Panc1 (cell line): Measurements from ENCODE around the gene MYCN. TPM values are rescaled to one million over a fixed set of nuclear protein-coding genes. Genes with fewer than 3 reads are reported as not detected.

Experiments used
- ATAC-seq: fragments of 200-7000 bp; cut with Tn5 transposase; 2 replicates; pipeline ENCODE4 v1.9.1; 2020; ENCODE audit warnings: mild to moderate bottlenecking, moderate library complexity
- BruUV-seq: library from RNA; stranded (reverse); fragments of 400-500 nt; replicated peaks from 2 replicates; lab custom pipeline; 2021; lab: Mats Ljungman, UMichigan
- CTCF ChIA-PET: fragments of 300-600 bp; sonication (Branson Sonifier 250); formaldehyde crosslinking; loops from one replicate; lab custom pipeline; 2022; ENCODE audit warnings: antibody characterized with exemption; lab: Charles Lee
- POLR2A ChIA-PET: fragments of 300-600 bp; sonication (Branson Sonifier 250); formaldehyde crosslinking; loops from one replicate; lab custom pipeline; 2022; ENCODE audit warnings: antibody characterized with exemption; lab: Charles Lee
- DNase-seq: peaks from one replicate; pipeline ENCODE4 v3.0.0-alpha.2; 2010; ENCODE audit warnings: low read depth, low spot score
- H3K27ac ChIP-seq: 2 replicates; pipeline ENCODE4 v1.5.1; 2011; ENCODE audit warnings: mild to moderate bottlenecking, low read length, inconsistent platforms
- H3K27me3 ChIP-seq: fragments of 200-500 bp; sonication (Bioruptor generic); 2 replicates; pipeline ENCODE4 v1.6.0; 2014; ENCODE audit warnings: low read length, inconsistent platforms; ENCODE audit not compliant: control insufficient read depth, insufficient read depth
- H3K36me3 ChIP-seq: fragments of 200-500 bp; sonication (Bioruptor generic); 2 replicates; pipeline ENCODE4 v1.5.1; 2014; ENCODE audit warnings: inconsistent platforms, mild to moderate bottlenecking, low read length, moderate library complexity; ENCODE audit not compliant: control insufficient read depth, insufficient read depth
- H3K4me1 ChIP-seq: 2 replicates; pipeline ENCODE4 v1.5.1; 2011; ENCODE audit warnings: inconsistent platforms, mild to moderate bottlenecking, low read length, moderate library complexity; ENCODE audit not compliant: control insufficient read depth, insufficient read depth
- H3K4me3 ChIP-seq, 2 experiments: 2 replicates each; pipeline ENCODE4 v1.5.1; 2011 to 2012; ENCODE audit warnings: low read depth in 2 of 2, low read length in 2 of 2, mild to moderate bottlenecking in 2 of 2, inconsistent platforms in 1 of 2, moderate library complexity in 1 of 2
- H3K9me3 ChIP-seq: fragments of 200-500 bp; sonication (Bioruptor generic); 2 replicates; pipeline ENCODE4 v1.5.1; 2014; ENCODE audit warnings: low read depth, mild to moderate bottlenecking, inconsistent platforms, low read length, moderate library complexity; ENCODE audit not compliant: control insufficient read depth, insufficient read depth
- CTCF ChIP-seq: fragments of 450-650 bp; IDR thresholded peaks from 2 replicates; pipeline ENCODE4 v1.5.1; 2017; ENCODE audit warnings: mild to moderate bottlenecking
- POLR2AphosphoS5 ChIP-seq: IDR thresholded peaks from 2 replicates; pipeline ENCODE4 v1.6.1; 2012; ENCODE audit warnings: mild to moderate bottlenecking, low read depth, low read length, moderate library complexity
- SIN3A ChIP-seq: IDR thresholded peaks from 2 replicates; pipeline ENCODE4 v1.6.1; 2012; ENCODE audit warnings: low read depth, mild to moderate bottlenecking, low read length, moderate library complexity, borderline replicate concordance; ENCODE audit not compliant: insufficient read depth
- TCF7L2 ChIP-seq: IDR thresholded peaks from 2 replicates; pipeline ENCODE4 v1.6.1; 2011; ENCODE audit warnings: mild to moderate bottlenecking, low read depth, low read length, inconsistent platforms
- in situ Hi-C: cut with HindIII; loops from 2 replicates; pipeline ENCODE4 v1.10.0; 2016; ENCODE audit warnings: low sequenced_read_pairs, low pct_unique_long_range_greater_than_20kb
- intact Hi-C: fragments of 100-400 bp; cut with micrococcal nuclease; formaldehyde crosslinking; loops from one replicate; pipeline ENCODE4 v1.10.0; 2022; ENCODE audit not compliant: unreplicated experiment
- total RNA-seq: library from RNA; stranded (reverse); gene quantifications from one replicate; pipeline ENCODE4 v1.2.1, GENCODE V29; 2021; ENCODE audit not compliant: unreplicated experiment
- TF ChIP-seq, protein P1 (sequence below), 2 experiments: IDR thresholded peaks; 2 replicates each; pipeline ENCODE4 v1.6.1; 2011 to 2012; ENCODE audit warnings: low read depth in 2 of 2, control low read depth in 1 of 2, low read length in 1 of 2, mild to moderate bottlenecking in 1 of 2, moderate library complexity in 1 of 2; ENCODE audit not compliant: insufficient read depth in 1 of 2

MYCN gene
- total RNA-seq, 1 experiment from 2014 or later: not detected

DNA sequence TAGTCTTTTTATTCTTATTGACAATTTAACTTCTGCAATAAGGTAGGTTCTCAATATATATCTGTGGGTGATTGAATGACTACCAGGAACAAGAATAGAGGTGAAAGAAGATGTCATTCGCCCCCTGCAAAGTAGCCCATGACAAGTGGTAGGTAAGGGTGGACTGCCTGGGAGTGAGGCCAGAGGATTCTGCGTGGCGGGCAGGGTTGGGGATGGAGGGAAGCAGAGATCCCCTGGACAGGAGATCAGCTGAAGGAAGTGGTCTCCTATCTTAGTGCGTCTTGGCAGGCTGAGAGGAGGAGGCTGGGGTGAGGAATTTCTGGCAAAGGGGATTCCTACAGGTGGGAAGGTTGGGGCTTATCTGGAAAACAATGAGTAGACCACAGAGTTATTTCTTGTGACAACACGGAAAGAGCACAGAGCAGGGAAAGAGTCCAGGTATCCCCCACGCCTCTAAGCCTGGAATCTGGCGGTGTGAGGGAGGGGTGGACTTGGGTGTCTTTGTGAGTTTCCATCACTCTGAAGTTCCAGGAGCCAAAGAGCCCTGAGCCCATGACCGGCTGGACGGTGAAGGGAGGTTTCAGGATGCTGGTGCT, 21.5 kb upstream of the MYCN start:
- DNase-seq: no peak
- no peaks in the 10 kb centered on the region for H3K9me3 ChIP-seq
- no peak overlapping the region for H3K27ac ChIP-seq
- no TSS peak for BruUV-seq
- ATAC-seq: no peak
- TF ChIP-seq SIN3A: no peak
- TF ChIP-seq TCF7L2: no peak
- H3K4me3 ChIP-seq: no peak overlapping the region
- no peaks in the 10 kb centered on the region for H3K27me3 ChIP-seq
- no peaks in the 10 kb centered on the region; the same call in 1 of the 2 replicates for H3K4me1 ChIP-seq
- POLR2A ChIA-PET: no interaction called here
- H3K36me3 ChIP-seq: no peaks in the 10 kb centered on the region
- in situ Hi-C loops: no loop called here
- CTCF ChIA-PET: no interaction called here
- intact Hi-C loops: no loop called here

DNA sequence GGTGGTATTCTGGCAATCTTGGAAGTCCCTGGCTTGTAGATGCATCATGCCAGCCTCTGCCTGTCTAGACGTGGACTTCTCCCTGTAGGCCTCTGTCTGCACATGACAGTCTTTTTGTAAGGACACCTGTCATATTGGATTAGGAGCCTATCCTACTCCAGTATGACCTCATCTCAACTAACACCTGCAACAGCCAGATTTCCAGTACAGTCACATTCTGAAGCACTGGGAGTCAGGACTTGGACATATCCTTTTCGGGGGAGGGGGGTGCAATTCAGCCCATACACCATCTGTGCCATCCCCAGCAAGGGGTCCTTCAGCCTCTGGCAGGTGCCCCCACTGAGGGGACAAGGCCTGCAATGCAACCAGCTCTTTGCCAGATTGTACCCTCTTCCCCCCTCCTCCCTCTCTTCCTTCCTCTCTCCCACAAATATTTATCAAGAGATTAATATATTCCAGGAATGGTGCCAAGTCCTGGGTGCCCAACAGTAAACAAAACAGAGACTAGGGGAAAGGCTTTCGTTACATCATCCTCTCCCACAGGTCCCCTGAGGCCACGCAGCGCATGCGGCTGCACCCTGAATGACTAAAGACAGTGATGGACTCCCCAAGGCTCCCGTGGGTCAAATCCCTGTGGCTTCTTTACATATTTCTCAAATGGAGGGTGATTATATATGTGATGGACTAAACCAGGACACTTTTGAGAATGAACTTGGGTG, 20.5 kb upstream of the MYCN start:
- intact Hi-C loops (no loop called here), in situ Hi-C loops (no loop called here)
- POLR2A ChIA-PET: interaction anchor here (0.5 kb wide), 1 partner anchor 31 kb away, joined by 3 read pairs; no protein-coding TSS in a partner anchor
- CTCF ChIA-PET: no interaction called here
- BruUV-seq: no TSS peak
- Histone ChIP-seq H3K9me3 (no peaks in the 10 kb centered on the region), H3K27ac (no peak overlapping the region), H3K36me3 (no peaks in the 10 kb centered on the region), H3K27me3 (no peaks in the 10 kb centered on the region), H3K4me3 (no peak overlapping the region), H3K4me1 (no peaks in the 10 kb centered on the region; the same call in 1 of the 2 replicates)
- TF ChIP-seq TCF7L2 (no peak), CTCF (no peak), SIN3A (no peak), POLR2AphosphoS5 (no peak)
- TF ChIP-seq, protein P1, sequence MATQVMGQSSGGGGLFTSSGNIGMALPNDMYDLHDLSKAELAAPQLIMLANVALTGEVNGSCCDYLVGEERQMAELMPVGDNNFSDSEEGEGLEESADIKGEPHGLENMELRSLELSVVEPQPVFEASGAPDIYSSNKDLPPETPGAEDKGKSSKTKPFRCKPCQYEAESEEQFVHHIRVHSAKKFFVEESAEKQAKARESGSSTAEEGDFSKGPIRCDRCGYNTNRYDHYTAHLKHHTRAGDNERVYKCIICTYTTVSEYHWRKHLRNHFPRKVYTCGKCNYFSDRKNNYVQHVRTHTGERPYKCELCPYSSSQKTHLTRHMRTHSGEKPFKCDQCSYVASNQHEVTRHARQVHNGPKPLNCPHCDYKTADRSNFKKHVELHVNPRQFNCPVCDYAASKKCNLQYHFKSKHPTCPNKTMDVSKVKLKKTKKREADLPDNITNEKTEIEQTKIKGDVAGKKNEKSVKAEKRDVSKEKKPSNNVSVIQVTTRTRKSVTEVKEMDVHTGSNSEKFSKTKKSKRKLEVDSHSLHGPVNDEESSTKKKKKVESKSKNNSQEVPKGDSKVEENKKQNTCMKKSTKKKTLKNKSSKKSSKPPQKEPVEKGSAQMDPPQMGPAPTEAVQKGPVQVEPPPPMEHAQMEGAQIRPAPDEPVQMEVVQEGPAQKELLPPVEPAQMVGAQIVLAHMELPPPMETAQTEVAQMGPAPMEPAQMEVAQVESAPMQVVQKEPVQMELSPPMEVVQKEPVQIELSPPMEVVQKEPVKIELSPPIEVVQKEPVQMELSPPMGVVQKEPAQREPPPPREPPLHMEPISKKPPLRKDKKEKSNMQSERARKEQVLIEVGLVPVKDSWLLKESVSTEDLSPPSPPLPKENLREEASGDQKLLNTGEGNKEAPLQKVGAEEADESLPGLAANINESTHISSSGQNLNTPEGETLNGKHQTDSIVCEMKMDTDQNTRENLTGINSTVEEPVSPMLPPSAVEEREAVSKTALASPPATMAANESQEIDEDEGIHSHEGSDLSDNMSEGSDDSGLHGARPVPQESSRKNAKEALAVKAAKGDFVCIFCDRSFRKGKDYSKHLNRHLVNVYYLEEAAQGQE (IDR thresholded peaks at IDR 0.05; ENCODE audit: insufficient read depth in 1 of 2, low read depth in 2 of 2, low read length in 1 of 2): no peak
- DNase-seq (no peak), ATAC-seq (no peak)

DNA sequence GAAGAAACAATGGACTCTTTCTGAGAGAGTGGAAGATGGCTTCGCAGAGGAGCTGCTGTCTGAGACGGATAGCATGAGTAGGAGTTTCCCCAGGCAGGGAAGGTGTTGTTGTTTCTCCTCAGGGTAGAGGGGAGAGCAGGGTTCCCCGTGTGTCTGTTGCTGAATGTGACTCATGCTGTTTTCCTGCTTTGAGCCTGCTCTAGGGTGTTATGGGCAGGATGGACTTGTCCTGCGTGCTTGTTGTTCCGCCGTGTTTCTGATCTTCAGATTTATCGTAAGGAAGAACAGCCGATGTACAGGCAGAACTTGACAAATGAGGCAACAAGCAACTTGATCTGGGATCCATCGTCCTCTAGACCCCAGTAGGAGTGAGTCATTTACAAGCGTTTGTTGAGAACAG, 19.7 kb upstream of the MYCN start:
- BruUV-seq: no TSS peak
- Histone ChIP-seq H3K27ac (no peak overlapping the region), H3K4me3 (no peak overlapping the region), H3K27me3 (no peaks in the 10 kb centered on the region), H3K9me3 (no peaks in the 10 kb centered on the region), H3K4me1 (no peaks in the 10 kb centered on the region; the same call in 1 of the 2 replicates), H3K36me3 (no peaks in the 10 kb centered on the region)
- in situ Hi-C loops: no loop called here
- intact Hi-C loops: no loop called here
- ChIA-PET POLR2A (interaction anchor here (0.5 kb wide), 1 partner anchor 32 kb away, joined by 3 read pairs; no protein-coding TSS in a partner anchor), CTCF (no interaction called here)
- DNase-seq: no peak
- no peak for ATAC-seq
- no peak for TF ChIP-seq POLR2AphosphoS5
- TF ChIP-seq, protein P1 (IDR thresholded peaks at IDR 0.05; ENCODE audit: insufficient read depth in 1 of 2, low read depth in 2 of 2, low read length in 1 of 2): no peak
- no peak for TF ChIP-seq SIN3A
- no peak for TF ChIP-seq TCF7L2
- no peak for TF ChIP-seq CTCF
